OCI-LY1 (cell line): ENCODE data around the gene STX2.

Experiments used
- H2AFZ ChIP-seq: fragments of 200-600 bp; sonication (generic), shearing (Covaris generic); 2 replicates; pipeline ENCODE4 v1.6.0; 2014; ENCODE audit warnings: antibody characterized with exemption, mild to moderate bottlenecking, low read length
- H3F3A ChIP-seq: fragments of 200-600 bp; sonication (generic), shearing (Covaris generic); 2 replicates; pipeline ENCODE4 v1.6.0; 2014; ENCODE audit warnings: mild to moderate bottlenecking, antibody characterized with exemption, low read length, moderate library complexity; ENCODE audit not compliant: insufficient read depth
- H3K27ac ChIP-seq: fragments of 200-600 bp; sonication (generic); 2 replicates; pipeline ENCODE4 v1.5.1; 2014; ENCODE audit warnings: low read length, mixed run types, mild to moderate bottlenecking, low read depth; ENCODE audit not compliant: poor library complexity, severe bottlenecking
- H3K27me3 ChIP-seq: fragments of 200-600 bp; sonication (generic); 2 replicates; pipeline ENCODE4 v1.6.0; 2014; ENCODE audit warnings: antibody characterized with exemption, mild to moderate bottlenecking, low read length, moderate library complexity; ENCODE audit not compliant: insufficient read depth
- H3K36me3 ChIP-seq: fragments of 200-600 bp; sonication (generic); 2 replicates; pipeline ENCODE4 v1.6.1; 2014; ENCODE audit warnings: mild to moderate bottlenecking, antibody characterized with exemption, low read length, moderate library complexity, mixed read lengths; ENCODE audit not compliant: insufficient read depth
- H3K4me1 ChIP-seq: fragments of 200-600 bp; sonication (generic); 2 replicates; pipeline ENCODE4 v1.5.1; 2014; ENCODE audit warnings: mild to moderate bottlenecking, low read length, moderate library complexity; ENCODE audit not compliant: insufficient read depth, severe bottlenecking
- H3K4me2 ChIP-seq: fragments of 200-600 bp; sonication (generic), shearing (Covaris generic); 2 replicates; pipeline ENCODE4 v1.6.1; 2014; ENCODE audit warnings: low read length
- H3K4me3 ChIP-seq: fragments of 200-600 bp; sonication (generic); 2 replicates; pipeline ENCODE4 v1.5.1; 2014; ENCODE audit warnings: low read length, low read depth, mild to moderate bottlenecking, mixed read lengths; ENCODE audit not compliant: poor library complexity, severe bottlenecking
- H3K79me2 ChIP-seq: fragments of 200-600 bp; shearing (Covaris generic); 2 replicates; pipeline ENCODE4 v1.6.1; 2016; ENCODE audit warnings: mixed run types, low read length, mixed read lengths; ENCODE audit not compliant: insufficient read depth
- H3K9ac ChIP-seq: fragments of 200-600 bp; sonication (generic), shearing (Covaris generic); 2 replicates; pipeline ENCODE4 v1.6.1; 2014; ENCODE audit warnings: mild to moderate bottlenecking, low read length, mixed read lengths
- H3K9me2 ChIP-seq: fragments of 200-600 bp; sonication (generic), shearing (Covaris generic); 2 replicates; pipeline ENCODE4 v1.6.1; 2014; ENCODE audit warnings: low read depth, mild to moderate bottlenecking, low read length, mixed read lengths
- H3K9me3 ChIP-seq: fragments of 200-600 bp; shearing (Covaris generic); 2 replicates; pipeline ENCODE4 v1.6.1; 2014; ENCODE audit warnings: low read length, mixed read lengths
- H4K20me1 ChIP-seq: fragments of 200-600 bp; sonication (generic), shearing (Covaris generic); 2 replicates; pipeline ENCODE4 v1.6.0; 2016; ENCODE audit warnings: mild to moderate bottlenecking, low read length; ENCODE audit not compliant: insufficient read depth
- CTCF ChIP-seq: fragments of 200-600 bp; sonication (generic), shearing (Covaris generic); IDR thresholded peaks from 2 replicates; pipeline ENCODE4 v1.5.1; 2017; ENCODE audit warnings: mild to moderate bottlenecking, antibody characterized with exemption, low read length, moderate library complexity, mixed read lengths
- EZH2 ChIP-seq: fragments of 200-600 bp; sonication (generic), shearing (Covaris generic); IDR thresholded peaks from 2 replicates; pipeline ENCODE4 v1.8.0; 2017; ENCODE audit warnings: borderline replicate concordance, mixed run types, mild to moderate bottlenecking, antibody characterized with exemption, low read length, moderate library complexity, mixed read lengths

The STX2 gene

GRCh38 chr12:130813949-130814348, 25.1 kb downstream of the STX2 start:
- Histone ChIP-seq H3K9me3 (no peaks in the 10 kb centered on the region), H3K36me3 (peaks cover 14% of the 10 kb centered on the region), H3K27me3 (no peaks in the 10 kb centered on the region), H3K79me2 (no peaks in the 10 kb centered on the region), H3K4me1 (peaks cover 56% of the 10 kb centered on the region), H4K20me1 (no peaks in the 10 kb centered on the region), H3K27ac (peak overlapping the region; percentile 91), H3K4me3 (peak overlapping the region; percentile 45), H3K9ac (peak overlapping the region; percentile 48; the same call in 1 of the 2 replicates), H3K9me2 (no peaks in the 10 kb centered on the region), H2AFZ (no peak overlapping the region), H3K4me2 (peak overlapping the region; percentile 64), H3F3A (peaks cover 4% of the 10 kb centered on the region; the same call in 1 of the 2 replicates)
- TF ChIP-seq EZH2, result no peak
- no peak for TF ChIP-seq CTCF

DNA sequence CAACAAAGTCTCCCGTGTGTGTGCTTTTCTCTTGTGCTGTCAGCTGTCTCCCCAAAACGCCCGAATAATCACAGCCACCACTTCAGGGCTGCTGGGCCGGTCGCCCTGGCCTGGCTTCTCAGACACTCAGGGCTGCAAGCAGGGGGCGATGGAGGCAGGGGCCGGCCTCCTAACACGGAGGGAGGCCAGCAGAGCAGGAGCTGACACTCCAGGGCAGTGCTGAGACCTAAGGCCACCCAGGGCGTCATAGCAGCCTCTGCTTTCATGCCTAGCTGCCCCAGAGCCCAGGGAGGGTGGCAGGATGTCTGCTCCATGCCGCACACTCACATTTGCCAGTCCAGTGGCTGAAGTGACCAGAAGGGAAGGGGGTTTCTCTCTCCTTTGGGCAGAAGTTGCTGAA, 25.6 kb downstream of the STX2 start:
- no peaks in the 10 kb centered on the region for H3K27me3 ChIP-seq
- peaks cover 4% of the 10 kb centered on the region; the same call in 1 of the 2 replicates for H3F3A ChIP-seq
- no peaks in the 10 kb centered on the region for H3K79me2 ChIP-seq
- H3K4me3 ChIP-seq, result peak overlapping the region; percentile 45
- H3K9ac ChIP-seq, result peak overlapping the region; percentile 48; the same call in 1 of the 2 replicates
- no peak for TF ChIP-seq EZH2
- no peak; the same call in 1 of the 2 replicates for TF ChIP-seq CTCF
- no peaks in the 10 kb centered on the region for H3K9me3 ChIP-seq
- no peaks in the 10 kb centered on the region for H4K20me1 ChIP-seq
- no peaks in the 10 kb centered on the region for H3K9me2 ChIP-seq
- peak overlapping the region; percentile 91 for H3K27ac ChIP-seq
- peak overlapping the region; percentile 64 for H3K4me2 ChIP-seq
- H3K36me3 ChIP-seq, result peaks cover 14% of the 10 kb centered on the region
- H3K4me1 ChIP-seq, result peaks cover 51% of the 10 kb centered on the region
- H2AFZ ChIP-seq, result no peak overlapping the region

DNA sequence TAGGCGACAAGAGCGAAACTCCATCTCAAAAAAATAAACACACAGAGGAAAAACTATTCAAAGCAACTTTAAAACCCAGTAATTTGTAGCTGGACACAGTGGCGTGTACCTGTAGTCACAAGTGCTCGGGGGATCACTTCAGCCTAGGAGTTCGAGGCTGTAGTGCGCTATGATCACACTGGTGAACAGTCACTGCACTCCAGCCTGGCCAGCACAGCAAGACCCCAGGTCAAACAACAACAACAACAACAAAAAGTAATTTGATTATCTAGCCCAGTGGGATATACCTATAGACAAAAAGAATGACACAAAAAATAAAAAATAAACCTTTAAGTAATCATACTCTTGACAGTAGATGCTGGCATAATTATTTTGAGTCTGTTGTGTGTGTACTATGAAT, 29.3 kb downstream of the STX2 start:
- H3K36me3 ChIP-seq, result peaks cover 50% of the 10 kb centered on the region
- no peak overlapping the region for H3K9ac ChIP-seq
- H3K27me3 ChIP-seq, result no peaks in the 10 kb centered on the region
- H4K20me1 ChIP-seq, result no peaks in the 10 kb centered on the region
- H2AFZ ChIP-seq, result no peak overlapping the region
- no peak overlapping the region for H3K4me3 ChIP-seq
- peaks cover 18% of the 10 kb centered on the region for H3K4me1 ChIP-seq
- H3F3A ChIP-seq, result no peaks in the 10 kb centered on the region
- no peak overlapping the region for H3K27ac ChIP-seq
- no peaks in the 10 kb centered on the region for H3K9me3 ChIP-seq
- H3K9me2 ChIP-seq, result no peaks in the 10 kb centered on the region
- H3K79me2 ChIP-seq, result no peaks in the 10 kb centered on the region
- TF ChIP-seq EZH2 (no peak), CTCF (no peak)
- H3K4me2 ChIP-seq, result no peak overlapping the region
